Measurements from ENCODE around the gene CKB.

DNA sequence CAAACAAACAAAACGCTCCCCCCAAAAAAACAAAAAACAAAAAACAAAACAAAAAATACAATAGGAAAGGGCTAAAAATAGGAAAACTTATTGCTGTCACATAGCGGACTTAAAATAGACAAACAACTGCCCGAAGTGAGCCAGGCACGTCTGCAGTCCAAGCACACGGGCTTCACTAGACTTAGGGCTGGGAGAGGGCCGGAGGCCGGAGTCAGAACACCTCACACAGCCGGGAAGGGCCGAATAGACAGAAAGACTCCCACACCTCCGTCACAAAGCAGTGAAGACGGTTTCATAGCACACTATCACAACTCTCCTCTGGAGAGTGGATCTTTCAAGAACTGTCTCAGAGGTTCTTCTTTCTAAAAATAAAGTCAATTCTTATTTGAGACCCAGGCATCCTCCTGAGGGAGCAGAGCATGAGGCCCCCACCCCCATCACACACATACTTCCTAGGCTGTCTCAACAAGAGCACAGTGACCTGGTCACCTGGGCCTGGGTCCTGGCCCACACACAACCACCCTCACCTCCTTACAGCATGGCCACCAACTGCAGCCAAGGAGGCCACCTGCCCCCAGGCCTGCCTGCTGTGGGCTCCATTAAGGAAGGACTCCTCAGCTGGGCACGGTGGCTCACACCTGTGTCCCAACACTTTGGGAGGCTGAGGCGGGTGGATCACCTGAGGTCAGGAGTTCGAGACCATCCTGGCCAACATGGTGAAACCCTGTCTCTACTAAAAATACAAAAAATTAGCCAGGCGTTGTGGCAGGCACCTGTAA lies 33.1 kb upstream of the CKB start:
- no peak for TF ChIP-seq GATA3 (IDR thresholded peaks at IDR 0.05; ENCODE audit: low read depth, low read length)
- no peak for TF ChIP-seq GATA2 (IDR thresholded peaks at IDR 0.05; ENCODE audit: low read depth, low read length)
